GM18498 (cell line): Measurements from ENCODE around the gene OTOG.

ENCODE experiments used
- ATAC-seq: cut with Tn5 transposase; IDR thresholded peaks from one replicate; pipeline ENCODE4 v1.9.1; 2021; ENCODE audit warnings: mild to moderate bottlenecking, moderate library complexity; ENCODE audit not compliant: unreplicated experiment

Gene OTOG

GRCh38 chr11:17535488-17535887 lies 11.6 kb upstream of the OTOG start:
- no peak for ATAC-seq

DNA sequence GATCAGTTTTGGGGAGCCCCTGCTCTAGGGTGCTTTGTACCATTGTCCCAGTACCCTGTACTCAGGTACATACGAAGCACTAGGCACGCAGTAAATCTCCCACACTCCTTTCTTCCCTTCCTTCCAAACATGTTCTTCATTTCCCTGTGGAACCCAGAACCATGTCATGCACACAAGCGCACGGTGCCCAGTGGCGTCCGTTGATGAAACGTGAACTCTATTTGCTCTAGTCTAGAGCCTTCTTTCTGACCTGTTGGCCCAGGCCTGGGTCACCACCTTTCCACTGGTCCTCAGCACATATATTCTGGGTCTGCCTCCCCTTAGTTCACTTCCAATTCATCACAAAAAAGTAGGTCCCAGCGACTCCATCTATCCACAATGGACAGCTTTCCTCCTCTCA lies 9.8 kb upstream of the OTOG start:
- no peak for ATAC-seq

DNA sequence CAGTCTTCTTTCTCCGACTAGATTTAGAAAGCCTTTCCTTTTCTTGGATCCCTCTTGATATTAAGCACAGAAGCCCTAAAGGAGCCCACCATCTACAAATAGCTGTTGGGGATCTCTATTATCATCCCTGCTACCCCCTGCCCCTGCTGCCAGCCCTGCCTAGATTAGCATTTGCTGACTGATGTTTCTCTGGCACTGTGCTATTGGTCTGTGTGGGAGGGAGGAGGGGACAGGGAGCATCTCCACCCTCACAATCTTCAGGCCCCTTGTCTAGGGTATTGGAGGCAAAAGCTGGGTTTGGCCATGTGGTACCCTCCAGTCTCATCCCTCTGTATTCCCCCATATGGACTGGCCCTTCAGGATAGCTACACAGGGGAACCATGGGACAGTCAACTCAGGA lies 9.0 kb upstream of the OTOG start:
- ATAC-seq: no peak

GRCh38 chr11:17538731-17539130 lies 8.3 kb upstream of the OTOG start:
- ATAC-seq: no peak

DNA sequence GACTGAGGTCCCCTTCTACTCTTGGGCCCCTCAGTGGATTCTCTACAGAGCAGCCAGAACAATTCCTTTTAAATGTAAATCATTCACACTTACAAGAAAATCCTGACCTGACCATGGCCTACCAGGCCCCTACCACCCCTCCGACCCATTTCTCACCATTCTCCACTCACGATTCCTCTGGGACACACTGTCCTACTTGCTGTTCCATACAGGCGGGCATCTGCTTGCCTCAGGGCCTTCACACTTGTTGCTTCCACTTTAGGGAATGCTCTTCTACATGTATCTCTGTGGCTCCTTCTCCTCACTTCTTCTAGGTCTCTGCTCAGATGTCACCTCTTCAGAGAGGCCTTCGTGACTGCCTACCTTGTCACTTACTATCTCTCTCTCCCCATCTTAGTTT lies 6.3 kb upstream of the OTOG start:
- ATAC-seq: no peak

GRCh38 chr11:17541330-17541885 lies 5.7 kb upstream of the OTOG start:
- no peak for ATAC-seq

DNA sequence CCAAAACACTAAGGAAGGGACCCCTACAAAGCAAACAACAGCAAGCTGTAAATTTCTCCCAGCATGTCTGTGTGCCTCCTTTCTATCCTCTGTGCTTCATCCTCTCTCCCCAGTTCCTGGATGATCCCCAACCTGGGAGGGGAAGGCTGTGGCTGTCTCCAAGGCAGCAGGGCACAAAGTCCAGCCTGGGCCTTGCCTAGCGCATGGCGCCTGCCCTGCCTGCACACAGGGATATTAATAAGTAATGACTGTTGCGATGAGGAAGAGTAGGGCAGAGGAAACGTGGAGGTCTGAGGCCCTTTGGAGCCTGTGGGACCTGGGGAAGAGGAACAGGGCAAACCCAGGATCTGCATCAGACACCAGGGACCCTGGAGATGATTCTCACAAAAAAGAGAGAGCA lies 4.8 kb upstream of the OTOG start:
- ATAC-seq: no peak

DNA sequence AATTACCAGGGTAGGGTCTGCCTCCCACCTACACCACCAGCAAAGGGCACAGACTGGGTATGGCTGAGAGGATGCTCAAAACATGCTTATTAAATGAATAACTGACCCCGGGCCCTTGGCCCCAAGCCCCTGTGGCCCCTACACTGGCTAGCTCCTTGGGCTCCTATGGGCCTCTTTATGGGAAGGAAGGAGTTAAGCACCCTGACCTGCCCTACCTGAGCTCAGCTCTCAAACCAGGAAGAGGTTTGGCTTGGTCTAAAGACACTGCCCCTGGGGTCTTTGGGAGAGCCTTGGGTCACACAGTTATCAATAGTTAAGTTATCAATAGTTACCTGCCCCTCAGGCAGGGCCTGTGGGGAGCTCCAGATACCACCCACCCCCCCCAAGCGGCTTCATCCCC lies 4.0 kb upstream of the OTOG start:
- ATAC-seq: no peak

DNA sequence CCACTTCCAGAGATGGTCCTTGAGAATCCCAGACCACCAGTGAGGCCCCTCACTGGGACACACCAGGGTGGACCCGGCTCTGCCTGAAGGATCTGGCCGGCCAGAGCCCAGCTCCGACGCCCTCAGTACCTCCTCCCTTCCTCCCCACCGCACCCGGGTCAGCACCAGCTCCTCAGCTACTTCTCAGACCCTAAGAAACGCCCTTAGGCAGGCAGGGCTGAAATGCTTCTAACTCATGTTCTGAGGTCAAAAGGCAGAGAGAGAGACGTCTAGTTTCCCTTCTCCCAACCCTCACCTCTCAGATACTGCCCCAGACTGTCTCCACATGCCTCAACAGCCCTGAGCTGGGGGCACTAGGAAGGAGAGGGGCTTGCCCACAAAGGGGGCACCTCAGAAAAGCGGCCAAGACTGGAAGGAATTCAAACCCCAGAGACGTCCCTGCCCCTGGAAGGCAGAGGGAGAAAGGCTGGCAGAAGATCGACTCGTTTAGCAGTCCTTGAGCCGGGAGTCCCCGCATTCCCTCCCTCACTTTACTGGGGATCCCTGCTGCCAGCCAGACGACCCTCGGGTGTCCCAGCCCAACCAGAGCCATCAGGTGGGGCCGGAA lies 3.4 kb upstream of the OTOG start:
- ATAC-seq: no peak

GRCh38 chr11:17544181-17544622 lies 2.9 kb upstream of the OTOG start, which contains the start of gene USH1C:
Gene USH1C, minus strand, starts transcription at chr11:17544416. Its CDS starts 109 bp downstream, at chr11:17544307.
- ATAC-seq: no peak

DNA sequence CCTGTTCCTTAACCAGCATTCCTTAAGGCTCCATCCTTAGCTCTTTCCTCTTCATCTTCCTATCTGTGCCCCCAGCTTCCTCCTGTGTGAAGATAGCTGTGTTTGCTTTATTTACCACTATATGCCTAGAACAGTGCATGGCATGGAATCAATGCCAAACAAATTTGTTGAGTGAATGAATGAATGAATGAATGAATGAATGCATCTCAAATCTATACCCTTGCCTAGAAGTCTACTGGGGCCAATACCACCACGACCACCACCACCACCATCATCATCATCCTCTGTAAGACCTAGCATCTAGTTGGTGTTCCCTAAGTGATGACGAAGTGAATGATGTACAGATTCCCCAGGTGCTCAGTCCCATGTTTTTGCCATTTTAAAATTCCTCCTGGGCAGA lies 819 bp upstream of the OTOG start:
- ATAC-seq: no peak

DNA sequence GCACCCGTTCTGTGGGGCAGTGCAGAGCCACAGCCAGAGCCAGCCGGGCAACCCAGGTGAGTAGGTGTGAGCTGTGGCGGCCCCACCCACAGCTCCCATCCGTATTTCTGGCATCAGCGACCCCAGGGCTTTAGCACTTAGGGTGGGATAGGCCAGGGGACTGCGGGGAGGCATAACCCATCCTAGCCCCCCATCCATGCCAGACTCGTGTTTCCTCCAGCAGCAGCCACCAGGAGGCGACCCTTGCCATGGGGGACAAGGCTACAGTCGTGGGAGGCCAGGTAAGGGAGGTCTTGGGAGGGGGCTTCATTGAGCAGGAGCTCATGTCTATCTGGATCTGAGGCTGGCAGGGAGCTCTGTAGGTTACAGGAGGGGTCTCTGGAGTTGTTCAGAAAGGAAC lies 873 bp downstream of the OTOG start:
- no peak for ATAC-seq

DNA sequence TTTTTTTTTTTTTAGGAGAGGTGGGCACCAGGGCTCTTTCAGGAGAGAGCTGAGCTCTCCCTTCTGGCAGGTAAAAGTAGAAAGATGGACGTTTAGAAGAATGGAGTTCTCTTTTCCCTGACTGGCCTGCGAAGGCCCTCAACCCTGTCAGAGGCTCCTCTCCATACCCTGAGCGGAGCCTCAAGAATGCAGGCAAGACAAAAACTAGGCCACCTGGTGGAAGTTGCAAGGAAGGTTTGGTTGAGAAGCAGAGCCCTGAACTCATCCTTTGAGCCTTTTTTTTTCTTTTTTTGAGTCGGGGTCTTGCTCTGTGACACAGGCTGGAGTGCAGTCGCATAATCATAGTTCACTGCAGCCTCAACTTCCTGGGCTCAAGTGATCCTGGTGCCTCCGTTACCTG lies 1.4 kb downstream of the OTOG start:
- ATAC-seq: no peak

DNA sequence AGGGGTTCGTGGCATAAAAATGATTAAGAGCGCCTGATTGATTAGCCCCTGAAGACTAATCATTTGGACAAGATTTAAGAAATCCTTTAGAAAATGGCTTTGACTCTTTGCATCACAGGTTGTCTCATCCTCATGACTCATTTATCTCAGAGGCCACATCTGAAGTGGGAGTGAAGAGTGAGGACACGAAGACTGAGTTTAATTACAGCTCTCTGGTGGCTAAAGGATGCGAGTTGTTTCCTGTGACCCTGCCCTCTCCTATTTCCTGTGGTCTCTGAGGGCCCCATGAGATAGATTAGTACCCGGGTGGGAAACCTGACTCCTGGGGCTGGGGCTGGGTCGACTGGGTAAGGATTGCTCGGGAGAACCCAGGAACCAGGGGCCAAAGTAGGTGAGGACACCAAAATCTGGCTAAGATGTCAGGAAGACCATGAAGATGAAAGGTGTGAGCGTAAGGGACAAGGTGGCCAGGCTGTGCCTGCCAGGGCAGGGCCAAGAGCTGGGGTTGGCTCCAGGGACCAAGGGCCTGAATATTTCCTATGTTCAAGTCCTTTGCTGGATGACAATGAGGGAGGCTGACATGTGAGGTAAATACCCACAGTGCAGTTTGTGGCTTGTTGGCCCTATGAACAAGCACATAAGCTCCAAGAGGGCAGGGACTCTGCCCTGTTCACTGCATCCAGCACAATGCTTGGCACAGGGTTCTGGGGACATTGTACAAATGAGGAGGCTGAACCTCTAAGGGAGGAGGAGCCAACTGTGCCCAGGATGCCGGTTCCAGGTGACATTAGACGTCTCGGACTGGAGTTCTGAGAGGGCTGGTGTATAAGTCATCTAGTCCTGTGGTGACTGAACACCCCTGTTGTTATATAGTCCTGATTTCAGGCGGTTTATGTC lies 3.6 kb downstream of the OTOG start:
- no peak for ATAC-seq

DNA sequence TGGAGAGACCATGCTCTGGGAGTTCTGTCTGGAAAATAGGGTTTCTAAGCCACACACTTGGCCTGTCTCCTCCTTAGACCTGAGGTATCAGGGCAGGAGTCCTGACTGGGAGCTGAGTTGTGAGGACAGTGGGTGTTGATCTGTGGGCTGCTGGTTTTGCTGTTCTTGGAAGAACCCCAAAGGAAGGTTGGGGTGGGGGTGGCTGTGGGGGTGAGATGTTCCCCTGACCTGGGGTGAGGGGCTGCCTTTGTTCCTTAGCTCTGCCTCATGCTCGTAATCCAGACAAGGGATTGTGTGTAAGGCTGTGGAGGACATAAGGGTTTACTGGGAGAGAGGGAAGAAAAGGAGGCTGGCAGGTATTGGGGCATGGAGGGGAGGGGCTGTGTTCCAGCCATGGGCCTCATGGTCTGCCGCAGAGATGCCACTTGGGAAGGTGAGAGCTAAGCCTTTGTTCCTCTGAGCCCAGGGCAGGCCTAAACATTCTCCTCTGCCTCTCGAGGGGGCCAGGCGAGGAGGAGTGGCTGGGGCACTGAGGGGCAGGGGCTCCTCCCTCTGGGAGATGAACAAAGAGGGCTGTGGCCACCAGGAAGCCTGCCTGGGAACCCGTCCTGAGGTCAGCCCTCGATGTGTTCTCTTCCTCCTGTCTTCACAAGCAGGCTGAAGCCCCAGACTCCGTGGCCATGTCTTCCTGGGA lies 4.4 kb downstream of the OTOG start:
- ATAC-seq: no peak

- ATAC-seq: no peak
These were observed 4.9 kb downstream of the OTOG start for GRCh38 chr11:17552041-17552355.

GRCh38 chr11:17552392-17553248 lies 5.6 kb downstream of the OTOG start:
- no peak for ATAC-seq

DNA sequence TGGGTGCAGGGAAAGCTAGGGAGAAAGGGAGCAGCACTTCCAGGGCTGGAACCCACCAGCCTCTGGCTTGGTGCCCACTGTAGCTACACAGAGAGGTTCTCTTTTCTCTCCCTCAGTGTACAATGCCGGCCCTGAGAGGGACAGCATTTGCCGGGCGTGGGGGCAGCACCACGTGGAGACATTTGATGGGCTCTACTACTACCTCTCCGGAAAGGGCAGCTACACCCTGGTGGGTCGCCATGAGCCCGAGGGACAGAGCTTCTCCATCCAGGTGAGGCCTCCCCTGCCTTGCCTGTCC lies 6.1 kb downstream of the OTOG start:
- no peak for ATAC-seq

DNA sequence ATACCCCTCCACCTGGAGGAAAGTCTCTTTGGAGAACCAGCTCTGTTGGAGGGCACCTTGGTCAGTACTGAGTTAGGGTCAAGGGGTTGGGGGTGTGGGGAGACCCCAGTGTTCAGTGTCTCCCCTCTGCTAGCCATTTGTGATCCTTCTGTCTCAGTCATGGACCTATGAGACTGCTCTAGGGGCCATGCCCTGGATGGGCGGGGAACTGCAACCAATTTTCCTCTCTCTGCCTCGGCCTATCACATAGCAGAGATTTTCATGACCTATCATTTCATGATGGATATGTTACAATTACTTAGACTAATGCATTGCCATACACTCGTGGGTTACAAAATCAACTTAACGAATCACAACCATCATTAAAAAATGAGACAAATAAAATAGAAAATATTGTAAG lies 7.4 kb downstream of the OTOG start:
- ATAC-seq: no peak

DNA sequence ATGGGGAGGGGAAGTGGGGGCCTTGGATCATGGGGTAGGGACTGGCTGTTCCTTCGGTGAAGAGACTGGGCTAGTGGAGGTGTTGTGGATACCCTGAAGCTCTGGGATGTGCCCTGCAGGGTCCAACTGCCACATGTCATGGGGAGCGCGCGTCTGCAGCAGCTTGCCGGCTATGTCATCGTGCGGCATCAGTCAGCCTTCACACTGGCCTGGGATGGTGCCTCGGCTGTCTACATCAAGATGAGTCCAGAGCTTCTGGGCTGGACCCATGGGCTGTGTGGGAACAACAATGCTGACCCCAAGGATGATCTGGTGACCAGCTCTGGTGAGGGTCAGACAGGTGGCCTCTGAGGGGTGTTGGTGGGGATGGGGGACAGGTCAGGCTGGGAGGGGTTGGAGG lies 9.9 kb downstream of the OTOG start:
- no peak for ATAC-seq
